ENCODE data around the gene OSBPL2. TPM values are rescaled to one million over a fixed set of nuclear protein-coding genes. Genes with fewer than 3 reads are reported as not detected.

The OSBPL2 gene
- total RNA-seq, 1 experiment from 2014 or later = 41.4 TPM

GRCh38 chr20:62336775-62337557, 98.6 kb downstream of the OSBPL2 start:
- H3K36me3 ChIP-seq (ENCODE audit: control insufficient read depth, insufficient read depth, low read length) = peaks cover 23% of the 10 kb centered on the region

GRCh38 chr20:62337558-62338293, 99.4 kb downstream of the OSBPL2 start:
- no peak for TF ChIP-seq POLR2AphosphoS5 (IDR thresholded peaks at IDR 0.05; ENCODE audit: low read depth, low read length)
- TF ChIP-seq SIN3A (IDR thresholded peaks at IDR 0.05; ENCODE audit: borderline replicate concordance, insufficient read depth, low read depth, low read length) = no peak
- TF ChIP-seq TCF7L2 (IDR thresholded peaks at IDR 0.05; ENCODE audit: low read depth, low read length) = no peak
- TF ChIP-seq, protein P1, sequence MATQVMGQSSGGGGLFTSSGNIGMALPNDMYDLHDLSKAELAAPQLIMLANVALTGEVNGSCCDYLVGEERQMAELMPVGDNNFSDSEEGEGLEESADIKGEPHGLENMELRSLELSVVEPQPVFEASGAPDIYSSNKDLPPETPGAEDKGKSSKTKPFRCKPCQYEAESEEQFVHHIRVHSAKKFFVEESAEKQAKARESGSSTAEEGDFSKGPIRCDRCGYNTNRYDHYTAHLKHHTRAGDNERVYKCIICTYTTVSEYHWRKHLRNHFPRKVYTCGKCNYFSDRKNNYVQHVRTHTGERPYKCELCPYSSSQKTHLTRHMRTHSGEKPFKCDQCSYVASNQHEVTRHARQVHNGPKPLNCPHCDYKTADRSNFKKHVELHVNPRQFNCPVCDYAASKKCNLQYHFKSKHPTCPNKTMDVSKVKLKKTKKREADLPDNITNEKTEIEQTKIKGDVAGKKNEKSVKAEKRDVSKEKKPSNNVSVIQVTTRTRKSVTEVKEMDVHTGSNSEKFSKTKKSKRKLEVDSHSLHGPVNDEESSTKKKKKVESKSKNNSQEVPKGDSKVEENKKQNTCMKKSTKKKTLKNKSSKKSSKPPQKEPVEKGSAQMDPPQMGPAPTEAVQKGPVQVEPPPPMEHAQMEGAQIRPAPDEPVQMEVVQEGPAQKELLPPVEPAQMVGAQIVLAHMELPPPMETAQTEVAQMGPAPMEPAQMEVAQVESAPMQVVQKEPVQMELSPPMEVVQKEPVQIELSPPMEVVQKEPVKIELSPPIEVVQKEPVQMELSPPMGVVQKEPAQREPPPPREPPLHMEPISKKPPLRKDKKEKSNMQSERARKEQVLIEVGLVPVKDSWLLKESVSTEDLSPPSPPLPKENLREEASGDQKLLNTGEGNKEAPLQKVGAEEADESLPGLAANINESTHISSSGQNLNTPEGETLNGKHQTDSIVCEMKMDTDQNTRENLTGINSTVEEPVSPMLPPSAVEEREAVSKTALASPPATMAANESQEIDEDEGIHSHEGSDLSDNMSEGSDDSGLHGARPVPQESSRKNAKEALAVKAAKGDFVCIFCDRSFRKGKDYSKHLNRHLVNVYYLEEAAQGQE (IDR thresholded peaks at IDR 0.05; ENCODE audit: insufficient read depth in 1 of 2, low read depth in 2 of 2, low read length in 1 of 2) = no peak
- TF ChIP-seq, protein P2, sequence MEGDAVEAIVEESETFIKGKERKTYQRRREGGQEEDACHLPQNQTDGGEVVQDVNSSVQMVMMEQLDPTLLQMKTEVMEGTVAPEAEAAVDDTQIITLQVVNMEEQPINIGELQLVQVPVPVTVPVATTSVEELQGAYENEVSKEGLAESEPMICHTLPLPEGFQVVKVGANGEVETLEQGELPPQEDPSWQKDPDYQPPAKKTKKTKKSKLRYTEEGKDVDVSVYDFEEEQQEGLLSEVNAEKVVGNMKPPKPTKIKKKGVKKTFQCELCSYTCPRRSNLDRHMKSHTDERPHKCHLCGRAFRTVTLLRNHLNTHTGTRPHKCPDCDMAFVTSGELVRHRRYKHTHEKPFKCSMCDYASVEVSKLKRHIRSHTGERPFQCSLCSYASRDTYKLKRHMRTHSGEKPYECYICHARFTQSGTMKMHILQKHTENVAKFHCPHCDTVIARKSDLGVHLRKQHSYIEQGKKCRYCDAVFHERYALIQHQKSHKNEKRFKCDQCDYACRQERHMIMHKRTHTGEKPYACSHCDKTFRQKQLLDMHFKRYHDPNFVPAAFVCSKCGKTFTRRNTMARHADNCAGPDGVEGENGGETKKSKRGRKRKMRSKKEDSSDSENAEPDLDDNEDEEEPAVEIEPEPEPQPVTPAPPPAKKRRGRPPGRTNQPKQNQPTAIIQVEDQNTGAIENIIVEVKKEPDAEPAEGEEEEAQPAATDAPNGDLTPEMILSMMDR (IDR thresholded peaks at IDR 0.05) = no peak
- intact Hi-C loops (cut with micrococcal nuclease; ENCODE audit: unreplicated experiment) (no loop called here), in situ Hi-C loops (cut with HindIII; ENCODE audit: low pct_unique_long_range_greater_than_20kb, low sequenced_read_pairs) (no loop called here)
- Histone ChIP-seq H3K27ac (ENCODE audit: low read length) (no peak overlapping the region), H3K4me3 (ENCODE audit: low read depth in 2 of 2, low read length in 2 of 2) (no peak overlapping the region), H3K4me1 (ENCODE audit: control insufficient read depth, insufficient read depth, low read length) (no peaks in the 10 kb centered on the region), H3K27me3 (ENCODE audit: control insufficient read depth, insufficient read depth, low read length) (no peaks in the 10 kb centered on the region), H3K36me3 (ENCODE audit: control insufficient read depth, insufficient read depth, low read length) (peaks cover 22% of the 10 kb centered on the region), H3K9me3 (ENCODE audit: control insufficient read depth, insufficient read depth, low read depth, low read length) (no peaks in the 10 kb centered on the region)
- ATAC-seq = no peak
- DNase-seq (ENCODE audit: low read depth, low spot score) = no peak
- POLR2A ChIA-PET = no interaction called here
- CTCF ChIA-PET = no interaction called here
- BruUV-seq (replicated peaks) = no TSS peak

More at GRCh38 chr20:62336775-62337557, 98.6 kb downstream of the OSBPL2 start:
- TF ChIP-seq TCF7L2 (IDR thresholded peaks at IDR 0.05; ENCODE audit: low read depth, low read length) (no peak), POLR2AphosphoS5 (IDR thresholded peaks at IDR 0.05; ENCODE audit: low read depth, low read length) (no peak; the same call in 1 of the 2 replicates), SIN3A (IDR thresholded peaks at IDR 0.05; ENCODE audit: borderline replicate concordance, insufficient read depth, low read depth, low read length) (no peak)
- TF ChIP-seq, protein P2 (IDR thresholded peaks at IDR 0.05) = no peak
- TF ChIP-seq, protein P1 (IDR thresholded peaks at IDR 0.05; ENCODE audit: insufficient read depth in 1 of 2, low read depth in 2 of 2, low read length in 1 of 2) = no peak
- H3K27ac ChIP-seq (ENCODE audit: low read length) = no peak overlapping the region
- DNase-seq (ENCODE audit: low read depth, low spot score) (no peak), ATAC-seq (no peak)
- H3K27me3 ChIP-seq (ENCODE audit: control insufficient read depth, insufficient read depth, low read length) = no peaks in the 10 kb centered on the region
- ChIA-PET POLR2A (no interaction called here), CTCF (no interaction called here)
- intact Hi-C loops (cut with micrococcal nuclease; ENCODE audit: unreplicated experiment) = no loop called here
- BruUV-seq (replicated peaks) = no TSS peak
- no peak overlapping the region for H3K4me3 ChIP-seq (ENCODE audit: low read depth in 2 of 2, low read length in 2 of 2)
- no peaks in the 10 kb centered on the region for H3K4me1 ChIP-seq (ENCODE audit: control insufficient read depth, insufficient read depth, low read length)
- H3K9me3 ChIP-seq (ENCODE audit: control insufficient read depth, insufficient read depth, low read depth, low read length) = no peaks in the 10 kb centered on the region
- in situ Hi-C loops (cut with HindIII; ENCODE audit: low pct_unique_long_range_greater_than_20kb, low sequenced_read_pairs) = no loop called here
